DND-41 (cell line): ENCODE measurements around the gene AARS1.

Experiments
- EZH2 ChIP-seq: IDR thresholded peaks from 3 replicates; pipeline ENCODE4 v1.6.1; 2012; ENCODE audit warnings: borderline replicate concordance, low read depth, mild to moderate bottlenecking, moderate library complexity, low read length, inconsistent platforms; ENCODE audit not compliant: severe bottlenecking
- TF ChIP-seq, protein P1 (sequence below): IDR thresholded peaks from 2 replicates; pipeline ENCODE4 v1.5.1; 2012; ENCODE audit warnings: borderline replicate concordance, low read length, moderate library complexity, mild to moderate bottlenecking; ENCODE audit not compliant: poor library complexity, severe bottlenecking; ENCODE audit errors: extremely low read depth

DNA sequence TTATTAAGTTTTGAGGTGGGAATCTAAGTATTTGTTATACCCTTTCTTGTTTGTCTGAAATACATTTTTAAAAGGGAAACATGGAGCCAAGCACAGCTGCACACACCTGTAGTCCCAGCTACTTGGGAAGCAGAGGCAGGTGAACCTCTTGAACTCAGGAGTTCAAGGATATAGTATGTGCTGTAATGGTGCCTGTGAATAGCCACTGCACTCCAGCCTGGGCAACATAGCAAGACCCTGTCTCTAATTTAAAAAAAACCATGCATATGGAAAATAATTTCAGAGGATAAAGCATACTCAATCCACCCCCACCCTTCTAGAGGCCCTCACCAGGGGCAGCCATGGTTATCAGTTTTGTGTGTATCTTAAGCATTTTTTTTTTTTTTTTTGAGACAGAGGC is 6.3 kb upstream of the AARS1 start:
- no peak for TF ChIP-seq EZH2
- TF ChIP-seq, protein P1, sequence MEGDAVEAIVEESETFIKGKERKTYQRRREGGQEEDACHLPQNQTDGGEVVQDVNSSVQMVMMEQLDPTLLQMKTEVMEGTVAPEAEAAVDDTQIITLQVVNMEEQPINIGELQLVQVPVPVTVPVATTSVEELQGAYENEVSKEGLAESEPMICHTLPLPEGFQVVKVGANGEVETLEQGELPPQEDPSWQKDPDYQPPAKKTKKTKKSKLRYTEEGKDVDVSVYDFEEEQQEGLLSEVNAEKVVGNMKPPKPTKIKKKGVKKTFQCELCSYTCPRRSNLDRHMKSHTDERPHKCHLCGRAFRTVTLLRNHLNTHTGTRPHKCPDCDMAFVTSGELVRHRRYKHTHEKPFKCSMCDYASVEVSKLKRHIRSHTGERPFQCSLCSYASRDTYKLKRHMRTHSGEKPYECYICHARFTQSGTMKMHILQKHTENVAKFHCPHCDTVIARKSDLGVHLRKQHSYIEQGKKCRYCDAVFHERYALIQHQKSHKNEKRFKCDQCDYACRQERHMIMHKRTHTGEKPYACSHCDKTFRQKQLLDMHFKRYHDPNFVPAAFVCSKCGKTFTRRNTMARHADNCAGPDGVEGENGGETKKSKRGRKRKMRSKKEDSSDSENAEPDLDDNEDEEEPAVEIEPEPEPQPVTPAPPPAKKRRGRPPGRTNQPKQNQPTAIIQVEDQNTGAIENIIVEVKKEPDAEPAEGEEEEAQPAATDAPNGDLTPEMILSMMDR = no peak
